Measurements from ENCODE around the gene MAN1C1. TPM values are rescaled to one million over a fixed set of nuclear protein-coding genes. Genes with fewer than 3 reads are reported as not detected.

The MAN1C1 gene
- total RNA-seq, 1 experiment from 2014 or later: 1.2 TPM

DNA sequence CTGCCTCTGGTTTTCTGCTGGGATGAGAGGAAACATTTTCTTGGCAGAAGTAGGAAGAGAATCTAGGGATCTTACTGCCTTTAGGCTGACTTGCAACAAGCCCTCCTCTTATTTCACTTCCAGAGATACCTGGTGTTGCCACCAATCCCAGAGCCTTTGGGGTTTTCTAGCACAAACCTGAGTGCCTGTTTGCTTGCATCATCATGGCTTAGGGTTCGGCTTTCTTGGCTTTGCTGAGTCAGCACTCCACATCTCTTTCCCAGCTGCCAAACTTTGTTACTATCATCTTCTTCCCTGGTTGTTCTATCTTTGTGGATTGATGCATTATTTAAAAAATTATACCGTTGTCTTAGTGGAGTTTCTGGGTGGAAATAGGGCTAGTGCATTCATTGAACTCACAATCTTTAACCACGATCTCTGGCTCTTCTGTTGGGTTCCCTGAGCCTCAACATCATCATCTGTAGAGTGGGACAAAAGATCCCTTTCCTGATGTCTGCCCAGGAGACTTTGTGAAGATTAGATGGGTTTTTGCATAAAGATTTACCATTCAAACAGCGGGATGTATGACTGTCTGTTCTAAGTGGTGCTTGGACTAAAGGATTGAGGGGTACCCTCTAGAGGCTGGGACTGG lies 106.8 kb downstream of the MAN1C1 start:
- TF ChIP-seq EZH2 (IDR thresholded peaks at IDR 0.05) (no peak), SRF (IDR thresholded peaks at IDR 0.05; ENCODE audit: low read depth) (no peak), EZH2phosphoT487 (IDR thresholded peaks at IDR 0.05; ENCODE audit: borderline replicate concordance) (no peak), ATF3 (IDR thresholded peaks at IDR 0.05) (no peak), RAD21 (IDR thresholded peaks at IDR 0.05; ENCODE audit: low read depth) (no peak), REST (IDR thresholded peaks at IDR 0.05; ENCODE audit: low read depth) (no peak), MAX (IDR thresholded peaks at IDR 0.05) (no peak)
- TF ChIP-seq, protein P1, sequence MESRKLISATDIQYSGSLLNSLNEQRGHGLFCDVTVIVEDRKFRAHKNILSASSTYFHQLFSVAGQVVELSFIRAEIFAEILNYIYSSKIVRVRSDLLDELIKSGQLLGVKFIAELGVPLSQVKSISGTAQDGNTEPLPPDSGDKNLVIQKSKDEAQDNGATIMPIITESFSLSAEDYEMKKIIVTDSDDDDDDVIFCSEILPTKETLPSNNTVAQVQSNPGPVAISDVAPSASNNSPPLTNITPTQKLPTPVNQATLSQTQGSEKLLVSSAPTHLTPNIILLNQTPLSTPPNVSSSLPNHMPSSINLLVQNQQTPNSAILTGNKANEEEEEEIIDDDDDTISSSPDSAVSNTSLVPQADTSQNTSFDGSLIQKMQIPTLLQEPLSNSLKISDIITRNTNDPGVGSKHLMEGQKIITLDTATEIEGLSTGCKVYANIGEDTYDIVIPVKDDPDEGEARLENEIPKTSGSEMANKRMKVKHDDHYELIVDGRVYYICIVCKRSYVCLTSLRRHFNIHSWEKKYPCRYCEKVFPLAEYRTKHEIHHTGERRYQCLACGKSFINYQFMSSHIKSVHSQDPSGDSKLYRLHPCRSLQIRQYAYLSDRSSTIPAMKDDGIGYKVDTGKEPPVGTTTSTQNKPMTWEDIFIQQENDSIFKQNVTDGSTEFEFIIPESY (IDR thresholded peaks at IDR 0.05; ENCODE audit: extremely low read depth, insufficient replicate concordance, low read length): no peak
- CTCF ChIA-PET: no interaction called here
- RAD21 ChIA-PET (ENCODE audit: low non-redundant PET in 1 of 2, low total read pairs in 2 of 2, uncharacterized antibody in 2 of 2, unreplicated experiment in 2 of 2): no interaction called here

More for the DNA sequence above, 106.8 kb downstream of the MAN1C1 start:
- H3K9me3 ChIP-seq (ENCODE audit: control insufficient read depth in 1 of 2, insufficient read depth in 1 of 2, low read depth in 1 of 2, low read length in 2 of 2): no peaks in the 10 kb centered on the region
- POLR2A ChIA-PET: no interaction called here
- intact Hi-C loops (cut with micrococcal nuclease): no loop called here
- H3K4me2 ChIP-seq (ENCODE audit: low read length): no peak overlapping the region
- H3K4me3 ChIP-seq (replicated peaks in 1 of 2; ENCODE audit: low read depth in 1 of 2, low read length in 2 of 2): no peak overlapping the region
- no peaks in the 10 kb centered on the region for H3K4me1 ChIP-seq (ENCODE audit: control insufficient read depth in 1 of 2, insufficient read depth in 2 of 2, low read length in 2 of 2)
- H3K79me2 ChIP-seq (ENCODE audit: insufficient read depth, low read length): no peaks in the 10 kb centered on the region
- no peak overlapping the region for H3K9ac ChIP-seq (ENCODE audit: low read length)
- no peaks in the 10 kb centered on the region for H4K20me1 ChIP-seq (ENCODE audit: insufficient read depth)
- no peaks in the 10 kb centered on the region for H3K36me3 ChIP-seq (ENCODE audit: control insufficient read depth in 1 of 2, insufficient read depth in 2 of 2, low read length in 2 of 2)
- H2AFZ ChIP-seq (ENCODE audit: low read depth, low read length, poor library complexity, severe bottlenecking): no peak overlapping the region
- DNase-seq (ENCODE audit: low read depth, low spot score) (no peak), ATAC-seq (no peak)
- no peak overlapping the region for H3K27ac ChIP-seq (ENCODE audit: low read depth, low read length)
- H3K27me3 ChIP-seq (ENCODE audit: insufficient read depth, low read length): no peaks in the 10 kb centered on the region
- BruUV-seq (replicated peaks): no TSS peak
- no peaks in the 10 kb centered on the region for H3K9me2 ChIP-seq (ENCODE audit: insufficient read depth)

All from HCT116 (cell line).